Measurements from ENCODE around the gene OBI1.

The OBI1 gene, protein sequence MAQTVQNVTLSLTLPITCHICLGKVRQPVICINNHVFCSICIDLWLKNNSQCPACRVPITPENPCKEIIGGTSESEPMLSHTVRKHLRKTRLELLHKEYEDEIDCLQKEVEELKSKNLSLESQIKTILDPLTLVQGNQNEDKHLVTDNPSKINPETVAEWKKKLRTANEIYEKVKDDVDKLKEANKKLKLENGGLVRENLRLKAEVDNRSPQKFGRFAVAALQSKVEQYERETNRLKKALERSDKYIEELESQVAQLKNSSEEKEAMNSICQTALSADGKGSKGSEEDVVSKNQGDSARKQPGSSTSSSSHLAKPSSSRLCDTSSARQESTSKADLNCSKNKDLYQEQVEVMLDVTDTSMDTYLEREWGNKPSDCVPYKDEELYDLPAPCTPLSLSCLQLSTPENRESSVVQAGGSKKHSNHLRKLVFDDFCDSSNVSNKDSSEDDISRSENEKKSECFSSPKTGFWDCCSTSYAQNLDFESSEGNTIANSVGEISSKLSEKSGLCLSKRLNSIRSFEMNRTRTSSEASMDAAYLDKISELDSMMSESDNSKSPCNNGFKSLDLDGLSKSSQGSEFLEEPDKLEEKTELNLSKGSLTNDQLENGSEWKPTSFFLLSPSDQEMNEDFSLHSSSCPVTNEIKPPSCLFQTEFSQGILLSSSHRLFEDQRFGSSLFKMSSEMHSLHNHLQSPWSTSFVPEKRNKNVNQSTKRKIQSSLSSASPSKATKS

DNA sequence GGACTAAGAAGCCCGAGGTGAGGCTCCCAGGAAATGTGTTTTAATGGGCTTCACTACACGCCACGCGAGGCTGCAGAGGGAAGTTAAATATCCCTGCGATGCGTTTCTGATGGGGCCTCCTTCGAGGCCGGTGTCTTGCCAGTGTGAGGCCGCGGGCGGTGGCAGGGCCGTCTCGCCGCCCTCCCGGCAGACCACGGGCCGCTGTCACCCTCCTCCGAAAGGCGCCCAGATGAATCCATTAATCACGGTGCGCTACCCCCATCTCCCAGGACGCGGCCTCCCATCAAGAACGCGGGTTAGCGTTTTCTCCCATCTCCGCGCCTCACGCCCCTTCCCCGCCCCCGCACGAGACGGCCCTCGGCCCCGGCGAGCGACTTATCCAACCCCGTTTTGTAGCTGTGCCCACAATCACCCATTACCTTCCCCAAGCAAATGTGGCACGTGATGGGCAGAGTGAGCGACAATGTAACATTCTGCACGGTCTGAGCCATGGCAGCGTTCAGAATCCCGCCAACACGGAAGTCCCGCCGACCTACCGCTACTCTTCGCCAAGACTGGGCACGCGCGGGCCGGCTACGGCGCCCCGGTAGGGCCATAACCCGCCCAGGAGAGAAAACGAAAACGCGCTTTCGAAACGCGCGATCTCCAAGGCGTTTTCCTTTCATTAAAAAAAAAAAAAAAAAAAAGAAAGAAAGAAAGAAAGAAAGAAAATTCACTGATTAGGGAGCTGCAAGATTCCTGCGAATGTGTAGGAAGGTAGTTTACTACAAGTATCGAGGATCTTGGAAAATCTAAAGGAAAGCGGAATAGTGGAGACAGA is at the start of gene OBI1:
Gene OBI1, minus strand, starts transcription at position 526 of the 820 bp plus-strand sequence. Its CDS starts 35 bp downstream, at position 491.
- DNase-seq = peak; percentile 94

DNA sequence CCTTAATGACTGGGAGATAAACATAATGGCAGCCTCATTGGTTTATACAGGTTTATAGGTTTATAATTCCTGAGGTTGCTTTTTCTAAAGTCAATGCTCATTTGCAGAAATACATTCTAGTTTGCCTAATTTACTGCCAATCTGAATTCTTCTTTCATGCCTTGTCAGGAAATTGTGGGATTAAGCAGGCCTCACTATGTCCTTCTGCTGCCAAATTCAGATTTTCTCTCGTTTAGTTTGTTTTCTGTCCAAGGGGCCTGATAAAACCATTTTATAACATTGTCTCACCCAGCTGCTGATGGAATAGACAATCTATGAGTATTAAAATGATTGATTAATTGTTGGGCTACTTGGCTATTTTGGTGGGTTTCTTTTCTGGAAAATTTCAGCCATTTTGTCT is 42.4 kb upstream of the OBI1 start:
- DNase-seq = no peak

DNA sequence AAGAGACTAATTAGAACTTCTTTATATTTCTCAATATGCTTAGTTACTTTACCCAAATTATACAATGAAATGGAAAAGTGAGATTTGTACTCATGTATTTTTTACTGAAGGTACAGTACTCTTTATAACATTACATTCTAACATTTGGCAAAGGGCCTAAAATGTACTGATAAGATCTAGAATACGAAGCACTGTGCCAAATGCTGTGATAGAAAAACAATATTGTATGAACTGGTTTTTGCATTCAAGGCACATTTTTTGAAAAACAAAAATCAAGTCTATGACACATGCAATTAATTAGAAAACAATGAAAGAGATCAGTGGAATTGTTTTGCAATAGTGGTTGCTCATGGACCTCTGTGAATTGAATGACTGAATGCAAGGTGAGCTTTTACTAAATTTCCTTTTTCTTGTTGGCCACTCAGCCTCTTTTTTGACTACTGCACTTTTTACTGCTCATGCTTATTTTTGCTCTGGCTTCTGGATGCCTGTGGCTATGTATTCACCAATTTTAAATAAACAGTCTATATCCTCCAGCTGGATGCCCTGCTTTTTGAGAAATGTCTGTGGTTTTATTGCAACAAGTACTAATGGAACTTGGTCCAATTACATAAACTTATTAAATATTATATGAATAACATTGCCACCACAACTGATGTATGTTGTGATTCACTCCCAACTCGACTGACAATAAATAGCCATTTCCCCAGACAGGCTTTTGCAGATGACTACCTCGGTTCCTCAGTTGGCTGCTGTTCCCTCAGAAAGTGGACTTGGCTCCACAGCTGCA is 41.4 kb upstream of the OBI1 start:
- DNase-seq = no peak

DNA sequence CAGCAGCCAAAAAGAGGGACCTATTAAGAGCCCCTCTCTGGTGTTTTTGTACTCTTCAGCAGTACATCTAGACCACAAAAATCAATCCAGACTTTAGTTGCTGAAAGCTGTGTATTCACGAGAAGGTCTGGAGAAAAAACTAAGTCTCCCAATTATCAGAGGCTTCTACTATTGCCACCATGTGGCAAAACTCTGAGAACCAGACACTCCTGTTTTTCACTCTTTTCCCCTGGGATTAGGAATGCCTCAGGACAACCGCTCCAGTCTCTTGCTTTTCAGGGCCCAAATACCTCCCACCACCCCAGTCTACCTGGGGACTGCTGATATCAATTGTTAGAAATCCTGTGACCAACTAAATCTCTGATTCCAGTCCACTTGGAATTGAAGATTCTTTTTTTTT is 30.1 kb upstream of the OBI1 start:
- no peak for DNase-seq

DNA sequence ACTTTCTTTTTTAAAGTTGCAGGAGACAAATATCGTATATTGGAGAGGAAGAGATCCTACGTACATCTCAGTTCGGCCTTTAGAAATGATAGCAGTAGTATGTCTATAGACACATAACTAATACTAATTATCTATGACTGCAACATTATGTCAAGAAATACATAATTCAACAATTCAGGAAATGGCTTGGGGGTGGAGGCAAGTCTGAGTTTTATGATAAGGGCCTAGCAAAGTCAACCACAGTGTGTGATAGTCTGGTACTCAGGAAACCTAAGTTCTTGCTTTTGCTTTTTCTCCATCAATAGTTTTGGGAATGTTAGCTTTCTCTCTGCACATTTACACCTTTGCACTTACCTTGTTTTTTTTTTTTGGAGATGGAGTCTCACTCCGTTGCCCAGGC is 27.5 kb upstream of the OBI1 start:
- no peak for DNase-seq

DNA sequence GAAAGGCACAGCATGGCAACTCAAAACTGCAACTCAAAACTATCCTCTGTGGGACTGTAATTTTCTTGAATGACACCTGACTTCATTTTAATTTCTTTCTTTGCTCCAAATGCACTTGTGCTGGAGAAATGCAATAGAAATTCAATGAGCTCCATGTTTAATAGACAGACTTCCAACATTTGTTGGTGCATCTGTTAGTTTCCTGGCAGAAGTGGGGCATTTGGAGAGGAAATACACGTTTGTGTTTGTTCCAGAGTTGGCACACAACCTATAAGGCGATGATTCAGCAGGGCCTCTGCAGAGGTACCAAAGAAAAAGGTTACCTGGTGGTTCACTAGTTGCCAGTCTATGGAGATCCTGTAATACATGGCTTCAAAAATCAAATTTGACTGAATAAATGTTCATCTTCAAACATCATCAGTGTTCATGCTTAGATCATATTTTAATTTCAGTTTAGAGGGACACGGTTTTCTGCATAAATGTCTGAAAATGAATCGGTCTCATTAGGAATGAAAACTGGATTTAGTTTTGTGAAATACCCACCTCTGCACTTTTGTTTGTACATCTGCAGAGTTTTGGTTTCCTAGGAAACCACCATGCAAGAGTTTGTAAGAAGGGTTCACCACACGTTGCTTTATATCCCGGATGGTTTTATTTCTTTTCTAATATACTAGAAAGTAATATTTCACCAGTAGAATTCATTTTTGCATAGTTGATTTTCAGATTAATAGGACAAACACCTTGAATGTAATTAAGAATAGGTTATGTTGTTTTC is 21.8 kb upstream of the OBI1 start:
- no peak for DNase-seq

DNA sequence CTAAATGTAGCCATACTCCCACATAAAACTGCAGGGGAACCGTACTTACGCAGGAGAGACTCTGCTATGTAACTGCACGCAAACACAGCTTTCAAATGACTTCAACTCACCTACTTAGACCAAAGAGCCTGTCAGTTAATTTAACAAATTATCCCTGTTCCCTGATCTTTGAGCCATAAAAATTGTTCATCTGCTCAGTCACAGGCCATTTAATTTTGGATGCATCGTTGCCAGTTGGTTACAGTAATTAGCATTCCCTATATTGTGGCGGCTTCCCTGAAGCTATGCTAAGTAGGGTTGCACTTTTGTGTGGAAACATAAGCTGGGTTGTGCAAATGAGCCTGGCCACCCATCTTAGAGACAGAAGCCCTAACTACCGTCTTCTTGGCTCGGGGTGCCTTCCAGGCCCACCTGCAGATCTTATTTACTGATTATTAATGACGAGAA is 21.2 kb upstream of the OBI1 start:
- no peak for DNase-seq

DNA sequence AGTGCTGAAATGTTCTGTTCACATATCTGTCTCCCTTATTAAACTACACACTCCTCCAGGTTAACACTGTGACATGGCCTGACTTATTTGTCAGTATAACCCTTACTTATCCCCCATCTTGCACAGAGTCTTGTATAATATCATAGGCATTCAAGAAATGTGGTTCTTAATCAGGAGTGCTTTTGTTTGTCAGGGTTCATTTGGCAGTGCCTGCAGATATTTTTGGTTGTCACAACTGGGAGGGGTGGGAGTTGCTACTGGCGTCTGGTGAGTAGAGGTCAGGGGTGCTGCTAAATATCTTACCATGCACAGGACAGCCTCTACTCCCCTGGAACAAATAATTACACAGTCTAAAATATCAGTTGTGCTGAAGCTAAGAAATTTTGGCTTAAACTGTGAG is 20.4 kb upstream of the OBI1 start:
- no peak for DNase-seq

DNA sequence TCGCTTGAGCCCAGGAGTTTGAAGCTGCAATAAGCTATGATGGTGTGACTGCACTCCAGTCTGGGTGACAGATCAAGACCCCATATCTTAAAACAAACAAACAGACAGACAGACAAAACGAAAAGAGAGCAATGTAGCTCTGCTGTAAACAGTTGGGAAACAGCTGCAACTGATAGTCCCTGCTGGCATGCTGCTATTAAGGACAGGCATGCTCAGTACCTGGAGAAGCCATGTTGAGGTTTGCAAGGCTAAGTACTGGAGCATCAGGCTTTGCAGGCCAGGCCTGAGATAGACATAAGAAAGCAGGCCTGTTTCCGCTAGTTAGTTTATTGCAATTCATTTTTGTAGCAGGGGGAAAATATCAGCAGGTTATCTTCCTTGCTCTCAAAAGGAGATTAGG is 16.2 kb upstream of the OBI1 start:
- no peak for DNase-seq

DNA sequence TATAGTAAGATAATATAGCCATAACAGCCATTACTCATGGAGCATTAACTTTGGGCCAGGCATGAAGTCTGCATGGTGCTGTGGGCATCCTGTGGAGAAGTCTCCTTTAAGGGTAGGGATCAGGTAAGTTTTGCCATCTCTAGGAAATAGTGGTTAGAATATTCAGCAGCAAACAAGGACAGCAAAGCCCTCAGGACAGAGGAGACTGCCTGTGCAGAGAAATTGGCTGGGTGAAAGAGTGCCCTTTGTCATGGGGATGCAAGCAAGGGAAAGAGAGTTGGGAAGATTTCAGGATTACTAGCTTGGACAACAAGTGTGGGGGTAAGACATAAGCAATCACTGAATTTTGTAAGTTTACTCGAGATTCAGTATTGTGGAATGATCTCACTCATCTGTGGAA is 15.7 kb upstream of the OBI1 start:
- DNase-seq = no peak

DNA sequence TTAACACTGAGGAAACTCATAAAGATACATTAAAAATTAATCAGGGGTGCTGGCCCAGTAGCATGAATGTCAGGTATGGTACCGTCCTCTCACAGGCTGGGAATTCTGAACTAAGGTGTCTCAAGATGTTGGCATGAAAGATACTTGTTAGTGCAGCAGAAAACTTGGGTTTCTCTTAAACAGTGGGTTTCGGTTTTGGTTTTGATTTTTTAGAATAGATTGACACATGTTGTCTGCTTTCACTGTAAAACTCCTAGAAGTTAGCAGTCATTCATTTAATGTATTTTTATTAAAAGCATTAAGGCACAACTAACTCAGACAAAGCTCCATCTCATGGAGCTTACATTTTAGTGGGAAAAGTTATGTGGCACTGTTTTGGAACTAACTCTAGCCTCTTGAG is 3.5 kb upstream of the OBI1 start:
- no peak for DNase-seq

DNA sequence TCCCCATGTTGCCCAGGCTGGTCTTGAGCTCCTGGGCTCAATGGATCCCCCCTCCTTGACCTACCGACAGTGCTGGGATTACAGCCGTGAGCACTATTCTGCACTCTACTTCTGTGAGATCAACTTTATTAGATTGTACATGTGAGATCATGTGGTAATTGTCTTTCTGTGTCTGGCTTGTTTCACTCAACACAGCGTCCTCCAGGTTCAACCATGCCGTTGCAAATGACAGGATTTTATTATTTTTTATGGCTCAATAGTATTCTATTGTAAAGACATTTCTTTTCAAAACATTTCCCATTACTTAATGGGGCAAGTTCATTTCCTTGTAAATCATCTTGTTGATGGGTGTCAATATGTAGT is 1.5 kb upstream of the OBI1 start:
- DNase-seq = no peak

DNA sequence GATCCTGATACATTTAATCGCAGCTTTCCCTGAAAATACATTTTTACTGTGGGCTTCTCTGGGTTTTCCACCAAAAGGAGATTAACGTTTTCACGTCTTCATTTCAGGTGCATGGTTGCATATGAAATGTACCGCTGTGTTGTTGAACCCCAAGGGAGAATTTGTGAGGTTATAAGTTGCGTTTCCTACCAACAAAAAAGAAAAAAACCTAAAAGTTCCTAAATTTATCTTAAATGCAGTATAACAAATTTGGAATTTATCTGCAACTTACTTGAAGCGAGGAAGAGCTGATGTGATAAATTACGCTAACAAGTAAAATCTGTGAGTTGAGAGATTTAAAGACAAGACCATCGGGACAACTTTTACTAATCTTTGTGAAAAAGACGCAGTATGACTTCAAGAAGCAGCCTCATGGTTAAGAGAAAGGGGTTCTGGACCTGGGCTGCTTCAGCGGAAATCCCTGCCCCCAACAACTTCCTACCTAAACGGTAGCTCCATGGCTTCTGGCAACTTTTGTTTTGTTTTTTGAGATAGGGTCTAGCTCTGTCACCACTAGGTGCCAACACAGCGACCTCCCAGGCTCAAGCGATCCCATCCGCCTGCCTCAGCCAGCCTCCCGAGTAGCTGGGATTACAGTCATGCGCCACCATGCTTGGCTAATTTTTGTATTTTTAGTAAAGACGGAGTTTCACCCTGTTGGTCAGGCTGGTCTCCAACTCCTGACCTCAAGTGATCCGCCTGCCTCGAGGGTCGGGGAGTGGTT is 958 bp upstream of the OBI1 start:
- peak; percentile 28 for DNase-seq

DNA sequence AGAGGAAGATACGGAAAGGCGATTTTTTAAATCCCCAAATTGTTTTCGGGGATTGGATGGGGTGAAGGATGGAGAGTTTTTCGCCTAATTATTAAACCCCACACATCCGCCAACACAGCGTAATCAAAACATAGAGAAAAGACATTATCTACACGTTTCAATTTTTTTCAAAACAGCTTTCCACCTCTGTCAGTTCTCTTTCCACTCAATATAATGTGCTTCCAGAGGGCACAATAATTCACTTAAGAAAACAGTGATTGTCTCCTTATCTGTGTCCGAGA is 435 bp upstream of the OBI1 start:
- no peak for DNase-seq

DNA sequence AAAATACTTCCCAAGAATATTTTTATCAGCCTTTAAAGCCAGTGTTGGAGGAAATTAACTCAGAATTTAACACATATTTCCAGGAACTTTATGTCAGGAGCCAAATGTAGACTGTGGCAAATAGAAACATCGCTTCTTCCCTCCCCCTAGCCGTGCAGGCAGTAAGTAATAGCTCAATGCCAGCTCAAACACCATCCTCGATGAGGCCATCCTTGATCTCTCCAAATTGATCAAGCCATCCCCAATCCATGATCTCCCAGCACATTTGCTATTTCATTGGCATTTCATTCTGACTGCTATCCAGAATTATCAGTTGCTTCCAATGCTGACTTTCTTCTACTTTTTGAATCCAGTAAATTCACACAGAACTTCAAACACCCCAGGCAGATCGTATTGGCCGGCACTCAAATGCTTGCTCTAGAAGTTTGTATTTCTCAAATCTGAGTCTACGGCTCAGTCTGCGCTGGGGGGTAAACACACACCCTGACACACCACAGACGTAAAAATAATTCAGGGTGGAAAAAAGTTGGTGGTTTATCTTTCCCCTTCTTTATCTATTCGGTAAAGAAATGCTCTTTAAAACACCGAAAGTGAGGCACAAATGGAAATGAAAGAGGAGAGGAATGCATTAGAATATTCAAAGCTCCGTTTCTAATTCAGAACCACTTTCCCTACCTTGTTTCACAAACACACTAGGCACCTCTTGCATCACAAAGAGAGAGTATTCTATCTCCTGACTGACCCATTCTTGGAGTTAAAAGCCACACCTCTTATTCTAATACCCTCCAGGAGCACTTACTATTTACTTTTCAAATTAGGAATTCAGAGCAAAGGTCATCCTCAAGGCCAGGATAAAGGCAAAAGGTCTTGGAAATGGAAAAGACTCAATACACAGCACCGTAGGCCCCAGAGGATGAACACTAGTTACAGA is 991 bp downstream of the OBI1 start:
- no peak for DNase-seq

DNA sequence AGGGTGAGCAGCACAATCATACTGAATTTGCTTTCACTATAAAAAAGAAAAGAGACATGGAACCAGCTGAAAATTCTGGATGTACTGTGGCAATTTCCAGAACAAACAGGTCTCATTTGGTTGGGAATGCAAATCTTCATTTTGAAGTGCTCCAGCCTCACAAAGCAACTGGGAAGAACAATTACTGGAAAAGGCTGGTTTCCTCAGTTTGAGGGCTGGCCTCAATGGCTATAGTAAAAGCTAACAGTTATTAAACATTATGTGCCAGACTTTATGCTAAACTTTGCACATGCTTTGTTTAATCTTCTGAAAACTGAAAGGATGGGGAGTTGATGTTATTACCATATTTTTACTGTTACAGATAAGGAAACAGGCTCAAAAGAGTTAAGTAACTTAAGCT is 3.0 kb downstream of the OBI1 start:
- DNase-seq = no peak

DNA sequence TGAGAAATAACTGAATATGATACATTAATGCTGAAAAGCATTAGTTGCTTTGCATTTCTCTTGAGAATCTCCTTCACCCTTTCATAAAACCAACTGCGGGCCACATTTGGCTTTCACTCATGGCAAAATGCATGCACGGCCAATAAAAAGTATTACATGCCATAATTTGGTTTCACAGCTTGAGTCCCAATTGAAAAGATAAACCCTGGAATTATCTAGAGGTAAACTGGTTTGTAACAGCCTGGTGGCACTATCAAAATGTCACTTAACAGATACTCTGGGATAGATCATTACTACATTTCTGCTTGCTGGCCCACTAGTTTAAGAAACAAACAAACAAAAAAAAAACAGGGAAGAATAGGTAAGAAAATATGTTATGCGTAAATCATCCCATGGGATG is 3.9 kb downstream of the OBI1 start:
- DNase-seq = no peak

DNA sequence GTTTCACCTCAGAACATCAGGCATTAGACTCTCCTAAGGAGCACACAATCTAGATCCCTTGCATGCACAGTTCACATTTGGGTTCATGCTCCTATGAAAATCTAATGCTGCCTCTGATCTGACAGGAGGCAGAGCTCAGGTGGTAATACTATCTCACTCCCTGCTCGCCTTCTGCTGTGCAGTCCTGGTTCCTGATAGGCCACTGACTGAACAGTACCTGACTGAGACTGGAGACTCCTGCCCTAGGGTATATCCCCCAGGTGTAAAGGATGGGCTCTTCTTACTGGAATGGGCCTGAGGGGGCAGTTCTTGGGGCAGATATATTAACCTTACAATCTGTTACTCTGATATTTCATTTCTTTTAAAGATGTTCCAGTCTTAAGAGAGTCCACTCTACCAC is 6.3 kb downstream of the OBI1 start:
- no peak for DNase-seq

DNA sequence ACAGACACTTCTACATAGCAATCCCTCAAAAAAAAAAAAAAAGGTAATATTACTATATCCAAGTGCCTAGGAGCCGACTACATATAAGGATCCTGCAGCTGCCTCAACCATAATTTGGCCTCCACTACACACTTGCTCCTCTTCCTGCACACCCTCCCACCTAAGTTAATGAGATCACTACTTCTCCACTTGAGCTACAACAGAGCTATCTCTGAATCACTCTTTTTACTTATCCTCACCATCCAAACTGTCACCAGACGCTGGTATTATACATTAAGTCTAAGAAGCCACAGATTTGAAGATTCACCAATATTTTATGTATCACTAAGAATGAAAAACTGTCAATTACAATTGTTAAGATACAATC is 8.3 kb downstream of the OBI1 start:
- DNase-seq = no peak

DNA sequence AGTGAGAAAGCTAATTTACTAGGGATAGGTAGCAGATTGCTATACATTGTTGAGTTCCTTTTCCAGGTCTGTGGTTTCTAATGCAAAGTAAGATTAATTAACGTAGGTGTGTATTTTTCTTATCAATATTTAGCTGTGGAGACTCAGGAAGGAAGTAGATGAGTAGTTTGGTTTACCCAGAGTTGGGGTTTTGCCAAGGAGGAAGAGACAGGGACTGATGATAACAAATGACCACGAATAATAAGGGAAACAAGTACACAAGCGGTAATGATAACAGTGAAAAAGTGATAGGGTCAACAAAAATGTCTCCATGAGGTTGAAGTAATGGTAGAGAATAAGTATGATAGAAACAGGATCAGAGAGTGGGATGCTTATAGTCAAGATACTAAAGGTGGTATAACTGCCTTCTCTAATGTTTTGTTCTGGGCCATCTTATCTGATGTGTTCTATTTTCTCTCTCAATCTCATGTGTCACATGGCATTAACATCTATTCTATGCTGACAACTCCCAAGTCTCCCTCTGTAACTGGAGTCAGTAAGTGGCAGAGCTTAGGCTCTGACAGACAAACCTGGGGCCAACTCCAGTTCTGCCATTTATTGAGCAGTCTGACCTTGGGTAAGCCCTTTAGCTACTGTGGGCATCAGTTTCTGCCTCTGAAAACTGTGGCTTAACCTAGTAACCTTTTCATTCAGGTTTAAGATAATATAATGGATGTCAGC is 8.8 kb downstream of the OBI1 start:
- no peak for DNase-seq
